T-helper 2 cell treated with Interferon-gamma antibody and Interleukin-4, amounts not matched to agents 100 ng/mL and 5 ng/mL, for 36 hours (primary cell): Measurements from ENCODE around the gene UNCX. TPM values are rescaled to one million over a fixed set of nuclear protein-coding genes. Genes with fewer than 3 reads are reported as not detected.
"Not testable (repeated sequence)": the region's sequence is repeated elsewhere in the genome, so short reads cannot be mapped to it uniquely, and the experiment has no call there.

ENCODE experiments used
- intact Hi-C: fragments of 100-400 bp; cut with micrococcal nuclease; formaldehyde crosslinking; loops from one replicate; pipeline ENCODE4 v1.15.1; 2023
- total RNA-seq: library from RNA; stranded (reverse); gene quantifications from 2 replicates; pipeline ENCODE4 v1.2.3, GENCODE V29; 2022

UNCX gene
- total RNA-seq, 1 donor from 2014 or later, result not detected

DNA sequence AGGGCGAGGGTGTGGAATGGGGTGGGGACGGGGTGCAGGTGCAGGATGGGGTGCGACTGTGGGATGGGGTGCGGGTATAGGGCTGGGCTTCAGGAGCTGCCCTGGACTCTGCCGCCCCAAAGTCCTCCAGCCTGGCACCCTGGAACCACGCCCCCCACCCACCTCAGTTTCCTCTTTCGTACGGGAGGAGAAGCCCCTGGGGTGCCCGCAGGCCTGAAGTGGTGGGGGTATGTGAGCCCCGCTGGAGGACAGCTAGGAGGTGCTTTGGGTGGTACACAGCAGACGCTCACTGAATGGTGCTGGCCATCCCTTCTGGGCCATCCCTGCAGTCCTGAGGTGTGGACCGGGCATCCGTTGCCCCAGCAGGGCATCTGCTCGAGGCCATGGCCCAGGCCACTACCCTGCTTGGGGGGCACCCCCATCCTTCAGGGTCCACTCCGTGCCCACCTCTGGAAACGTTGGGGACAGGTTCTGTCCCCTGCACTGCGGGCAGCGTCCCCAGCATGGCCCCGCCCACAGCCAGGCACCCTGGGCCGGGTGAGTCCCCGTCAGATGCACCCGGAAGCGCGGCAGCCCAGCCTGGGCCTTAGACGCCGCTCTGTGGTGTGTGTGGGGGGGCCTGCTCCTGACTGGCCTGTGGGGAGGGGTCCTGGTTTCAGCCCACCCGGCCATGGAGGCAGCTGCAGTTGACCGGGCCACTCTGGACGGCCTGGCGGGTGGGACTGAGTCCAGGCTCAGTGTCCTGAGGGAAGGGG, 41.6 kb downstream of the UNCX start:
- intact Hi-C loops, result no loop called here

- intact Hi-C loops, result no loop called here
These were observed 42.3 kb downstream of the UNCX start for GRCh38 chr7:1274876-1275375.

DNA sequence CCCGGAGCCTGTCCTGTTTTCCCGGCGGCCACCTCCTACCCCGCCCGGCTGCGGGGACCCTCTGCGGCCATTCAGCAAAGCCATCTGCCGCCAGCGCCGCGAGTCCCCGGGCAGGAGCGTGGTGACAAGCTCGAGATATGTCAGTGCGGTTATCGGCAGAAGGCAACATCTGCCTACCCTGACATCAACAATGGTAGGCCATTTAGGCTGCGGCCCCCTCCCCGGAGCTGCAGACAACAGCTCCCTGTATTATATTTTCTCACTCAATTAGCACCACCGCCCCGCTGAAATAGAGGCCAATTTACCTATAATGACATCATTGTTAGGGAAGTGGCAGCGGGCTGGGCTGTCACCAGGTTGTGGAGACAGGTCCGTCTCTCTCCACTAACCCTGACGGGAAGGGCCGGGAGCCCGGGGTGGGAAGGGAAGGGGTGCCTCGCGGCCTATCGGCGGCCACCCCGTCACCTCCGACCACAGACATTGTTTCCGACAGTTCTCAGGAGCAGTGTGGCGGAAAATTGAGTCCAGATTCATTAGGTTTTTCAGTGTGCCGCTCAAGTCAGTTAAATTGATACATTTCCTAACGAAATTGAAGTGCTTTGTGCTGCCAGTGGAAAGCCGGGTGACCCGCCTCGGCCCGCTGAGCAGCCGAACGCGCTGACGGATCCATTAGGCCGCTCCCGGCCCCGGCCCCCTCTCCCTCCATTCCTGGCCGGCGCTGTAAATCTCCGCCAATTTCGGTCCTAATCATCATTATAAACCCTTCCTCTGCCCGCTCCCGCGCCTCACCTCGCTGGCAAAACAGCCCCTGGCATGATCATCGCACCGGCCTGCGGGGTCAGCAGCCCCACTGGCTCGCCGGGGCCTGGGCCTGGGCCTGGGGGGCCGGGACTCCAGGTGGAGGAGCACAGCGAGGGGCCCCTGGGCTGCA, 43.0 kb downstream of the UNCX start:
- intact Hi-C loops, result no loop called here

DNA sequence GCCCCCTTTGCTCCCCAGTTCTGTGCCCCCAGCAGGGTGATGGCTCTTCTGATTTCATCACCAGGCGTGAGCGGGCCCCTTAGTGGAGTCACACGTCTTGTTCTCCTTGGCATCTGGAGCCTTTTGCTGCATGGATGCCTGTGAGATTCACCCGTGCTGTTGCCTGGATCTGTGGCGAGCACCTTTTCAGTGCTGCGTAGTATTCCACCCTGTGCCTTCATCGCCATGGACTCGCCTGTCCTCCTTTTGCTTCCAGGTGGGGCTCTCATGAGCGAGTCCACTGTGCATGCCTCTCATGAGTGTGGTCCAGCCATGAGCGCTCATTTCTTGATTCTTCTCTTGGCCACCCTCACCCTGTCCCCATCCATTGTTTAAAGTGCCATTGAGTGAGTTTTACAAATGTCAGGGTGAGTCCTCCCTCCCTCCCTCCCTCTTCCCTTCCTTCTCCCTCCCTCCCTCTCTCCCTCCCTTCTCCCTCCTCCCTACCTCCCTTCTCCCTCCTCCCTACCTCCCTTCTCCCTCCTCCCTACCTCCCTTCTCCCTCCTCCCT, 44.0 kb downstream of the UNCX start:
- intact Hi-C loops, result no loop called here

GRCh38 chr7:1278543-1278942, 45.9 kb downstream of the UNCX start:
- intact Hi-C loops, result no loop called here

DNA sequence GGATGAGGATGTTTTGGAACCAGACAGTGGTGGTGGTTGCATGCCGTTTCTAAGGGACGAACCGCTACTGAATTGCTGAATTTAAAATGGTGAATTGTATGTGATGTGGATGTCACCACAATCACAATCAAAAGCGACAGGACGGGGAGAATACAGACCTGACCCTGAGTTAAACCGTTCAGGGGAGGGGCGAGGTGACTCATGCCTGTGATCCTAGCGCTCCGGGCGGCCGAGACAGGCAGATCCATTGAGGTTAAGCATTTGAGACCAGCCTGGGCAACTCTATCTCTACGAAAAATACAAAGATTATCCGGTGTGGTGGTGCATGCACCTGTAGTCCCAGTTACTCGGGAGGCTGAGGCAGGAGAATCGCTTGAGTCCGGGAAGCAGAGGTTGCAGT, 46.4 kb downstream of the UNCX start:
- intact Hi-C loops, result no loop called here

DNA sequence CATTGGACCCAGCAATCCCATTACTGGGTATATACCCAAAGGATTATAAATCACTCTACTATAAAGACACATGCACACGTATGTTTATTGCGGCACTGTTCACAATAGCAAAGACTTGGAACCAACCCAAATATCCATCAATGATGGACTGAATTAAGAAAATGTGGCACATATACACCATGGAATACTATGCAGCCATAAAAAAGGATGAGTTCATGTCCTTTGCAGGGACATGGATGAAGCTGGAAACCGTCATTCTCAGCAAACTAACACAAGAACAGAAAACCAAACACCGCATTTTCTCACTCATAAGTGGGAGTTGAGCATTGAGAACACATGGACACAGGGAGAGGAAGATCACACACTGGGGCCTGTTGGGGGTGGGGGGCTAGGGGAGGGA, 47.2 kb downstream of the UNCX start:
- intact Hi-C loops, result not testable (repeated sequence)

DNA sequence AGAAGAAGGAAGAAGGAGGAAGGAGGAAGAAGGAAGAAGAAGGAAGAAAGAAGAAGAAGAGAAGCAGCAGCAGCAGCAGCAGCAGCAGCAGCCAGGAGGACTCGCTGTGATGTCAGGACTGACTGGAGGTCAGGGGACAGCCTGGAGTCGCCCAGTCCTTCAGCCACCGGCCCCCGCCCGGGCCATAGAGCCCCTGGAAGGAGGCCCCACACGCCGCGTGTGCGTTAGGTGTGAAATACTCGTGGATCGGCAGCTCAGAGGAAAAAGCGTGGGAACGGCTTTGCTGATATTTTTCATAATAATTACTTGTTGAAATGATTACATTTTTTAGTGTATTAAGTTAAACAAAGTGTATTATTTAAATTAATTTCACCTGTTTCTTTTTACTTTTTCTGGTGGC, 48.4 kb downstream of the UNCX start:
- intact Hi-C loops, result no loop called here

- intact Hi-C loops, result no loop called here
These were observed 50.0 kb downstream of the UNCX start for GRCh38 chr7:1282679-1283078.

DNA sequence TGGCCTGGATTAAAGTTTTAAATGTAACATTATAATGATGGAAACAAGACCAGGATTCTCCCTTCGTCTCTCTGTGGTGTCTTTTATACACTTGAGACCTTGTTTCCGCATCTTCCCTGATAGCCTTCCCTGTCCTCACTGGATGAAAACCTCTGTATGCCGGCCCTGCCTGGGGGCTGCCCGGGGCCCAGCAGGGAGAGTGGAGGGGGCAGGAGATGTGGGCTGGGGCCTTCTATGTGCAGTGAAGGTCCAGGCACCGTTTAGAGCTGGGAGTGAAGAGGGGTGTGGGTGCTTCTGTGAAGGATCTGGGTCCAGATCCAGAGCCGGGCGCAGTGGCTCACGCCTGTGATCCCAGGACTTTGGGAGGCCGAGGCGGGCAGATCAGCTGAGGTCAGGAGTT, 50.7 kb downstream of the UNCX start:
- intact Hi-C loops, result no loop called here

- intact Hi-C loops, result no loop called here
These were observed 51.5 kb downstream of the UNCX start for GRCh38 chr7:1283941-1284742.

DNA sequence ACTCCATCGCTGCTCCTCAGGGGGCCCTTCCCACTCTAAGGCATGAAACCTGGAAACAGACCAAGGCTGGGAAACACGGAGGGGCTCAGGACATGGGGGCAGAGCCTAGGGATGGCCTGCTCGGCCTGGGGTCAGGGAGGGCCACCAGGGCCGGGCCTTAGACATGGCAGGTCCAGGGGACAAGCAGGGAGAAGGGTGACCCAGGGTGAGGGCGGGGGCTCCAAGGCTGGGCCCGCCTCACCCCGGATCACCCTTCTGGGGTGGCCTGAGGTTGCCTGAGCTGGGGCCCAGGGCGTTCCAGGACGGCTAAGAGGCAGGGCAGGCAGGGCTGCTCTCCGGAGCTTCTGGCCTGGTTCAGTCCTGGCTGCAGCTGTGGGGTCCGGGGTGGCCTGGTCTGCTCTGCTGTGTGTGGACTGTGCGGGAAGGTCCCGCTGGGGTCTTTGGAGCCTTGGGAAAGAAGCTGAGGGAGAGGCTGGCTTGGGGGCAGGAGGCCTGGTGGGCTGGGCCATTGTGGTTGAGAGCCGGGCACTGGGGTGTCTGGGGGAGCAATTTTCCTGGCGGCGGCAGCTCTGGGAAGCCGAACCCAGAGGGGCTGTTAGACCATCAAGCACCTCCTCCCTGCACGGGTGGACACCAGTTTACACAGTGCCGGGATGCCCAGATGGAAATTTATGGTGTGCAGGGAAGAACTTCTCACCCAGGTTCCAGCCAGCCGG, 52.2 kb downstream of the UNCX start:
- intact Hi-C loops, result no loop called here

DNA sequence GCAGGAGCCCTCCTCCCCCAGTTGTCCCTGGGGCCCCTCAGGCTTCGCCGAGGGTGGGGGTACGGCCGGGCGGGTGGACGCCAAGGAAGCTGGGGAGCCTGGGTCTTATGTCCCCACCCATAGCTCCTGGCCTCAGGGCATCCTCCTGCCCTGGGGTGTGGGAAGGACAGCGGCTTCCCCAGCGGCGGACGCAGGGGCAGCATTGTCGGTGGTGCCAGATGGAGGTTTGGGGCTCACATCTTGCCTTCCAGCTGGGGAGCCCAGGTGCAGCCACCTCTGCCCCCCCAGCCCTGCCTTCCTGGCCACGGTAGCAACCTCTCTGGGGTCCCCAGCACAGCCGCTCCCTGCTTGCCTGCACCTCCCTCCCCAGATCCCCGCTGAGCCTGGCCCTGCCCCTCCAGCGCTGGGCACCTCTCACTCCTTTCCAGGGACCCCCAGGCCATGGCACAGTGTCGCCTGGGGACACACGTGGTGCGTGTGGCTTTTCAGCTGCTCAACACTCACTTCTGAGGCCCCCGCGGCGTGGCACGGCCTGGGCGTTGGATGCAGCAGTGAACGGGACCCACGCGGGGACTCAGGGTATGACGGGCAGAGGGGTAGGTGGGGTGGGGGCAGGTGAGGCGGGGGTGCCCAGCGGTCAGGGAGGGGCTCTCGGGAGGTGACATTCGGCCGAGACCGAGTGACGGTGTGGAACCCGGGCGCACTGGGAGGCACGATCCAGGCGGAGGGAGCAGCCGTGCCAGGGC, 53.1 kb downstream of the UNCX start:
- intact Hi-C loops, result no loop called here

Other genes starting within 250 kb of the UNCX start
- not detected in 2 replicates for gene CYP2W1, start 249.7 kb upstream of the UNCX start, total RNA-seq
- gene GPR146, start 188.3 kb upstream of the UNCX start, total RNA-seq, result 13.8 and 17.0 TPM in 2 replicates
- gene GPER1, start 144.8 kb upstream of the UNCX start, total RNA-seq, result 0.14 and 0.25 TPM in 2 replicates
- gene ZFAND2A, start 72.7 kb upstream of the UNCX start, total RNA-seq, result 20.9 and 21.8 TPM in 2 replicates
- 1.5 and 2.0 TPM in 2 replicates for gene MICALL2, start 226.6 kb downstream of the UNCX start, total RNA-seq